AG04450 (cell line): ENCODE data around the gene EIF2B5. TPM values are rescaled to one million over a fixed set of nuclear protein-coding genes. Genes with fewer than 3 reads are reported as not detected.
A peak's percentile ranks its signal among the peaks of the same experiment; 100 is the strongest.

Experiments used
- CTCF ChIA-PET: fragments of 300-600, 350-600 bp; formaldehyde crosslinking; extraction: SDS; loops from one replicate; lab custom pipeline; 2022; ENCODE audit warnings: antibody characterized with exemption, inconsistent platforms; lab: Charles Lee
- POLR2A ChIA-PET: fragments of 350-600 bp; formaldehyde crosslinking; extraction: SDS; loops from one replicate; lab custom pipeline; 2021; ENCODE audit warnings: antibody characterized with exemption, inconsistent platforms; lab: Yijun Ruan, JAX
- DNase-seq: peaks from one replicate; pipeline ENCODE4 v3.0.0-alpha.2; 2011; ENCODE audit warnings: low read depth, low spot score
- H3K27ac ChIP-seq: one replicate; pipeline ENCODE4 v1.5.1; 2012; ENCODE audit warnings: low read depth, low read length, control low read depth
- H3K27me3 ChIP-seq: one replicate; pipeline ENCODE4 v1.6.0; 2012; ENCODE audit warnings: low read length; ENCODE audit not compliant: control insufficient read depth, insufficient read depth
- H3K4me3 ChIP-seq: 2 replicates; pipeline ENCODE4 v1.5.1; 2011; ENCODE audit warnings: mild to moderate bottlenecking, low read depth, low read length, control low read depth
- H3K9me3 ChIP-seq: 2 replicates; pipeline ENCODE4 v1.5.1; 2012; ENCODE audit warnings: low read length; ENCODE audit not compliant: control insufficient read depth, insufficient read depth
- polyA plus RNA-seq: library from polyadenylated mRNA; depleted of rRNA; stranded (reverse); fragments of >200 nt; gene quantifications from 2 replicates; pipeline ENCODE4 v1.2.3, GENCODE V29; 2011
- TF ChIP-seq, protein P1 (sequence below): IDR thresholded peaks from 2 replicates; pipeline ENCODE4 v1.5.1; 2011; ENCODE audit warnings: low read depth, low read length, control low read depth, inconsistent platforms

Gene EIF2B5
- polyA plus RNA-seq, 1 experiment: 29.8 TPM

DNA sequence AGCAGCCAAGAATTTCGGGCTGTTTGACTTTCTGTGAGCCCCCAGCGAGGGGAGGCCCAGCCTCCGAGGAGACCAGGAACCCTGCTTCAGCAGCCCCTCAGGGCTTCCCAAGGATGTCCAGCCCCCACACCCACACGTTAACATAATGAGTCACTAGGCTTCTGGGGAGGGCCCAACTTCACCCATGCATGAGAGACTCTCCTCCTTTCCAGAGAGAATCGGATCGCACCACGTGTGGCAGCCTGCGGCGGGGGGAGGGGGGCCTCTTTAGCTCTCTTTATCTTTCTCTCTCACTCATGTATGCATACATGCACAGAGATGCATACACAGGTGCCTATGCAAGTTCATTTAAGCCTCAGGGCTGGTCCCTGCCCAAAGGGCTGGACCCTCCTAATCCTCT lies 36.4 kb downstream of the EIF2B5 start:
- no peaks in the 10 kb centered on the region for H3K27me3 ChIP-seq
- CTCF ChIA-PET: no interaction called here
- no peaks in the 10 kb centered on the region; the same call in 1 of the 2 replicates for H3K9me3 ChIP-seq
- no peak overlapping the region for H3K4me3 ChIP-seq
- peak overlapping the region; percentile 47 for H3K27ac ChIP-seq
- TF ChIP-seq, protein P1, sequence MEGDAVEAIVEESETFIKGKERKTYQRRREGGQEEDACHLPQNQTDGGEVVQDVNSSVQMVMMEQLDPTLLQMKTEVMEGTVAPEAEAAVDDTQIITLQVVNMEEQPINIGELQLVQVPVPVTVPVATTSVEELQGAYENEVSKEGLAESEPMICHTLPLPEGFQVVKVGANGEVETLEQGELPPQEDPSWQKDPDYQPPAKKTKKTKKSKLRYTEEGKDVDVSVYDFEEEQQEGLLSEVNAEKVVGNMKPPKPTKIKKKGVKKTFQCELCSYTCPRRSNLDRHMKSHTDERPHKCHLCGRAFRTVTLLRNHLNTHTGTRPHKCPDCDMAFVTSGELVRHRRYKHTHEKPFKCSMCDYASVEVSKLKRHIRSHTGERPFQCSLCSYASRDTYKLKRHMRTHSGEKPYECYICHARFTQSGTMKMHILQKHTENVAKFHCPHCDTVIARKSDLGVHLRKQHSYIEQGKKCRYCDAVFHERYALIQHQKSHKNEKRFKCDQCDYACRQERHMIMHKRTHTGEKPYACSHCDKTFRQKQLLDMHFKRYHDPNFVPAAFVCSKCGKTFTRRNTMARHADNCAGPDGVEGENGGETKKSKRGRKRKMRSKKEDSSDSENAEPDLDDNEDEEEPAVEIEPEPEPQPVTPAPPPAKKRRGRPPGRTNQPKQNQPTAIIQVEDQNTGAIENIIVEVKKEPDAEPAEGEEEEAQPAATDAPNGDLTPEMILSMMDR: no peak
- POLR2A ChIA-PET: interaction anchor here (3.8 kb wide), 1 partner anchor 15 kb away, joined by 17 read pairs; the partner anchor contains the start of gene DVL3
- DNase-seq: no peak

DNA sequence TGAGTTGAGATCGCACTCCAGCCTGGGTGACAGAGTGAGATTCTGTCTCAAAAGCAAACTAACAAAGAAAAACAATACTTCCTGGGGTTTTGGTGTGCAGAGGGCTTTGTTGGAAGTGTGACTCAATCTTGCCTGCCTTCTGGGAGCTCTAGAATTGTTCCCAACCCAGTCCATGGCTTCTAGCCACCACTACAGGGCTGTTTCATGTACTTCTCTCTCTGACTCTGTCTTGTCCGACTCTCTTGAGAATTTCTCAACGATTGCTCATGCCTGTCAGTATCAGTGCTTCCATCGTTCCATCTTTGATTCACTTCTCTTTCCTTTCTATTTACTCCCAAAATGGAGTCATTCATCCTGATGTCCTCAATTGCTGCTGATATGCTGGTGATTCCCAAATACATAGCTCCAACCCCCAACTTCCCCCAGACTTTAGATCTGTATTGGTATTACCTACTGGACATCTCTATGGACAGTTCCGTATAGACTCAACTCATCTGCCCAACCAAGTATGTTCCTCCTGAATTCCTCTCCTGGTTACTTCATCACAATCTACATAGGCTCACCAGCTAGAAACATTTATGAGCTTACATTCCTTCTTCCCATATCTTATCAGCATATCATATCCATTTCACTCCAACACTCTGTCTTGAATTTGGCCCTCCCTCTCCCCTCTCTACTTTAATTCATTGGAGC lies 37.7 kb downstream of the EIF2B5 start:
- Histone ChIP-seq H3K4me3 (no peak overlapping the region), H3K27me3 (no peaks in the 10 kb centered on the region), H3K27ac (peak overlapping the region; percentile 68), H3K9me3 (no peaks in the 10 kb centered on the region; the same call in 1 of the 2 replicates)
- ChIA-PET CTCF (interaction anchor here (1.0 to 1.2 kb wide), 3 partner anchors 9 to 77 kb away, joined by 3 to 4 read pairs (median 3); partner anchors contain the start of gene EEF1AKMT4), POLR2A (interaction anchor here (1.0 to 3.8 kb wide), 2 partner anchors 17 to 39 kb away, joined by 4 to 17 read pairs; partner anchors contain the start of gene DVL3)
- TF ChIP-seq, protein P1: no peak
- no peak for DNase-seq

DNA sequence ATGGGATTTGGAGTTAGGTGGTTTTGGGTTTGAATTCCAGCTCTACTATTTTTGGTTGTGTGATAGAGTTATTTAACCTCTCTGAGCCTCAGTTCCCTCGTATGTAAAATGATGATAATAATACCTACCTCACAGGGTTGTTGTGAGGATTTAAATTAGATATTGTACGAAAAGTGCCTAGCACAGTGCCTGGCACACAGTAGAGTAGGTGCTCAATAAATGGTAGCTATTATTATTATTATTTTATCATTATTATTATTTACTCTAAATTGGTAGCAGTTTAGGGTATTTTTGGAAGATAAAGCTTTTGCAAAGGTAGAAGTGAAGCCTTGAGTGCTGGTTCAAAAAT lies 38.2 kb downstream of the EIF2B5 start:
- no peak overlapping the region for H3K27ac ChIP-seq
- H3K9me3 ChIP-seq: no peaks in the 10 kb centered on the region; the same call in 1 of the 2 replicates
- DNase-seq: no peak
- POLR2A ChIA-PET: interaction anchor here (1.0 to 3.8 kb wide), 2 partner anchors 17 to 39 kb away, joined by 4 to 17 read pairs; partner anchors contain the start of gene DVL3
- CTCF ChIA-PET: interaction anchor here (1.2 to 1.5 kb wide), 2 partner anchors 76 to 278 kb away, joined by 3 to 6 read pairs; partner anchors contain the start of gene EEF1AKMT4
- TF ChIP-seq, protein P1: no peak
- H3K27me3 ChIP-seq: no peaks in the 10 kb centered on the region
- no peak overlapping the region for H3K4me3 ChIP-seq

DNA sequence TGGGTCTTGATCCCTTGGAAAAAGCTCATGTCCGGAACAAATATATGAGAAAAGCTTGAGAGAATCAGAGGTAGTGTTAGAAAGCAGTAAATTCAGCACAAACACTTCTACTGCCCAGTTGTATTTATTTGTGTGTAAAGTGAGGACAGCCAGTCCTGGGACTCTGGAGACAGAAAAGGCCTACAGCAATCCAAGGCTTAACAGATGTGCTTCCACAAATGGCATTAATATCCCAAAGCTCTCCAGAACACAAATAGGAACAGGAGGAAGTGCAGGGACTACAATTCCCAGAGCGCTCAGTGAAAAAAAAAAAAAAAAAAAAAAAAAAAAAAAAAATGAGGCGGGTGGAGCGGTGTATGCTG lies 39.1 kb downstream of the EIF2B5 start:
- ChIA-PET CTCF (interaction anchor here (0.8 to 1.5 kb wide), 2 partner anchors 76 to 279 kb away, joined by 3 to 6 read pairs; no protein-coding TSS in a partner anchor), POLR2A (interaction anchor here (0.6 to 3.8 kb wide), 11 partner anchors 12 to 418 kb away, joined by 3 to 22 read pairs (median 4); partner anchors contain the start of genes ABCF3, DVL3 and EIF2B5)
- TF ChIP-seq, protein P1: no peak
- no peak for DNase-seq
- Histone ChIP-seq H3K9me3 (no peaks in the 10 kb centered on the region; the same call in 1 of the 2 replicates), H3K4me3 (no peak overlapping the region), H3K27me3 (no peaks in the 10 kb centered on the region), H3K27ac (no peak overlapping the region)
